HL-60 (cell line): ENCODE measurements around the gene ACER1.

ENCODE experiments used
- DNase-seq, 2 experiments: peaks; one replicate each; pipeline ENCODE4 v3.0.0-alpha.2; 2010 to 2020; ENCODE audit warnings: low read depth in 1 of 2, low spot score in 1 of 2
- H3K27ac ChIP-seq: fragments of 250-450 bp; sonication (Bioruptor Pico); replicated peaks from 2 replicates; pipeline ENCODE4 v1.5.1; 2020; ENCODE audit warnings: mild to moderate bottlenecking, moderate library complexity
- H3K27me3 ChIP-seq: fragments of 250-450 bp; sonication (Bioruptor Pico); 2 replicates; pipeline ENCODE4 v1.5.1; 2021; ENCODE audit warnings: mild to moderate bottlenecking, moderate library complexity; ENCODE audit not compliant: insufficient read depth, poor library complexity, severe bottlenecking
- H3K4me3 ChIP-seq: replicated peaks from 2 replicates; pipeline ENCODE4 v1.5.1; 2011; ENCODE audit warnings: mild to moderate bottlenecking, control low read depth, low read length; ENCODE audit not compliant: insufficient read depth
- CTCF ChIP-seq: IDR thresholded peaks from one replicate; pipeline ENCODE4 v1.5.1; 2011; ENCODE audit warnings: low read length, control low read depth, inconsistent platforms; ENCODE audit not compliant: insufficient read depth
- GABPA ChIP-seq: IDR thresholded peaks from 2 replicates; pipeline ENCODE4 v1.6.1; 2012; ENCODE audit warnings: low read depth
- POLR2AphosphoS5 ChIP-seq: IDR thresholded peaks from 2 replicates; pipeline ENCODE4 v1.6.1; 2012; ENCODE audit warnings: low read depth
- SPI1 ChIP-seq: IDR thresholded peaks from 2 replicates; pipeline ENCODE4 v1.6.1; 2012; ENCODE audit warnings: low read depth, mild to moderate bottlenecking, borderline replicate concordance
- TF ChIP-seq, protein P1 (sequence below): IDR thresholded peaks from 2 replicates; pipeline ENCODE4 v1.6.1; 2012; ENCODE audit warnings: low read depth; ENCODE audit not compliant: insufficient replicate concordance

ACER1 gene

GRCh38 chr19:6263735-6264444 lies 69.5 kb downstream of the ACER1 start:
- no peak for DNase-seq

GRCh38 chr19:6263306-6263705 lies 70.1 kb downstream of the ACER1 start:
- H3K27ac ChIP-seq: no peak overlapping the region
- no peak for DNase-seq
- no peak overlapping the region for H3K4me3 ChIP-seq

More at GRCh38 chr19:6263735-6264444, 69.5 kb downstream of the ACER1 start:
- TF ChIP-seq CTCF (no peak), POLR2AphosphoS5 (no peak), GABPA (no peak), SPI1 (no peak)
- TF ChIP-seq, protein P1, sequence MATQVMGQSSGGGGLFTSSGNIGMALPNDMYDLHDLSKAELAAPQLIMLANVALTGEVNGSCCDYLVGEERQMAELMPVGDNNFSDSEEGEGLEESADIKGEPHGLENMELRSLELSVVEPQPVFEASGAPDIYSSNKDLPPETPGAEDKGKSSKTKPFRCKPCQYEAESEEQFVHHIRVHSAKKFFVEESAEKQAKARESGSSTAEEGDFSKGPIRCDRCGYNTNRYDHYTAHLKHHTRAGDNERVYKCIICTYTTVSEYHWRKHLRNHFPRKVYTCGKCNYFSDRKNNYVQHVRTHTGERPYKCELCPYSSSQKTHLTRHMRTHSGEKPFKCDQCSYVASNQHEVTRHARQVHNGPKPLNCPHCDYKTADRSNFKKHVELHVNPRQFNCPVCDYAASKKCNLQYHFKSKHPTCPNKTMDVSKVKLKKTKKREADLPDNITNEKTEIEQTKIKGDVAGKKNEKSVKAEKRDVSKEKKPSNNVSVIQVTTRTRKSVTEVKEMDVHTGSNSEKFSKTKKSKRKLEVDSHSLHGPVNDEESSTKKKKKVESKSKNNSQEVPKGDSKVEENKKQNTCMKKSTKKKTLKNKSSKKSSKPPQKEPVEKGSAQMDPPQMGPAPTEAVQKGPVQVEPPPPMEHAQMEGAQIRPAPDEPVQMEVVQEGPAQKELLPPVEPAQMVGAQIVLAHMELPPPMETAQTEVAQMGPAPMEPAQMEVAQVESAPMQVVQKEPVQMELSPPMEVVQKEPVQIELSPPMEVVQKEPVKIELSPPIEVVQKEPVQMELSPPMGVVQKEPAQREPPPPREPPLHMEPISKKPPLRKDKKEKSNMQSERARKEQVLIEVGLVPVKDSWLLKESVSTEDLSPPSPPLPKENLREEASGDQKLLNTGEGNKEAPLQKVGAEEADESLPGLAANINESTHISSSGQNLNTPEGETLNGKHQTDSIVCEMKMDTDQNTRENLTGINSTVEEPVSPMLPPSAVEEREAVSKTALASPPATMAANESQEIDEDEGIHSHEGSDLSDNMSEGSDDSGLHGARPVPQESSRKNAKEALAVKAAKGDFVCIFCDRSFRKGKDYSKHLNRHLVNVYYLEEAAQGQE: no peak
- H3K4me3 ChIP-seq: no peak overlapping the region
- no peak overlapping the region for H3K27ac ChIP-seq
- no peaks in the 10 kb centered on the region for H3K27me3 ChIP-seq

DNA sequence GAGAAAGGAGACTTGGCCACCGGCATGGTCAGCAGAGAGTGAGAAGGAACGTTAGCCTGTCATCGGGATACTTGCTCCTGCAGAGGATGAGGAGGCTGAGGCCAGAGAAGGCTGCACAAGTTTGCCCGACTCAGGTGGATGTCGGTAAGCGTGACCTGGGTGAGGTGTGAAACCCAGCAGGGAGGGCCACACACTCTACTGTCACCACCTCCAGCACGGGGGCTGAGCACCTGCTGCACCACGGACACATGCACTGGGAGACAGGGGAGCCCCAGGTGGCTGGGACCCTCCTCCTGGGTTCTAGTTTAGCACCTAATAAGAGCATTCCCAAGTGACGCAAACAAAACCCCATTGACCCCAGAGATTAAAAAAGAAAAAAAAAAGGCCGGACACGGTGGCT lies 70.9 kb downstream of the ACER1 start:
- no peak for TF ChIP-seq CTCF
- TF ChIP-seq SPI1: no peak
- no peak for TF ChIP-seq GABPA
- no peak for TF ChIP-seq POLR2AphosphoS5
- TF ChIP-seq, protein P1: no peak
- DNase-seq: no peak
- Histone ChIP-seq H3K27me3 (no peaks in the 10 kb centered on the region), H3K4me3 (no peak overlapping the region), H3K27ac (no peak overlapping the region)

More at GRCh38 chr19:6263306-6263705, 70.1 kb downstream of the ACER1 start:
- TF ChIP-seq CTCF: no peak
- TF ChIP-seq, protein P1: no peak
- no peak for TF ChIP-seq SPI1
- no peak for TF ChIP-seq POLR2AphosphoS5
- no peak for TF ChIP-seq GABPA
- no peaks in the 10 kb centered on the region for H3K27me3 ChIP-seq
